D341Med (cell line): ENCODE measurements around the gene SNX25.
"Not testable (repeated sequence)": the region's sequence is repeated elsewhere in the genome, so short reads cannot be mapped to it uniquely, and the experiment has no call there.

ENCODE experiments used
- DNase-seq: peaks from one replicate; pipeline ENCODE4 v3.0.0; 2012; ENCODE audit warnings: low spot score

Gene SNX25

DNA sequence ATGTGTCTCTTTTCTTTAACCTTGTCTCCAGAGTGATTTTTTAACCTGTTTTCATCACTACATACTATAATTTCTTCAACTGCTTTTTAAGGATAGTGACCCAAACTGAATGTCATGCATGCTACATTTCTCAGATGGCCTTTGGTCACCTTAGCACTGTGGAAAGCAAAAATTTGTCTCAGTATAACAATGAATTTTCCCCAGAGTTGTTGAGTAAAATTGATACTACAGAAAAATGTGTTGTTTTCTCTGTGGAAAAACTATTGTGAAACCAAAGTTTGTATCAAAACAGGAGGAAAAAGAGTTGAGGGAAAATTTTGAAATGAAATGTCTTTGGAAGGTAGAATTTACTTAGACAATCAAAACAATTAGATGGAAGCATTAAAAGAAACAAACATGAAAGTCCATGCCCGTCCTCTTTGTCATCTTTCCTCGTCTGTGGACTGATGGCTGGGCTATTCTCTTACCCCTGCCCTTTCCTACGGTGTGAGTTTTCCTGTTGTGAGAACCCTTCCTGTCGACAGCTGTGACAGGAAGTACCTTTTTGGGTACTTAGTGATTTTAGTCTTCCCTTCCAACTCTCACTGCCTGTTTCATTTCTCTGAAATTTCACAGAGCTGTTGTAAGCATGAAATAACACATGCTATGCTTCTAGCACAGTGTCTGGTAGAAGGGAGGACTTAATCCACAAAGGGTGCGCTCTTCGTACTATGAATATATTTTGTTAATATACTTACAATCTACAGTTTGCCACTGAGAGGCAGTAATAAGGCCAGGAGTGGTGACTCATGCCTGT is 135.5 kb downstream of the SNX25 start:
- no peak for DNase-seq

- DNase-seq = no peak
These were observed 137.7 kb downstream of the SNX25 start for GRCh38 chr4:185346975-185347601.

DNA sequence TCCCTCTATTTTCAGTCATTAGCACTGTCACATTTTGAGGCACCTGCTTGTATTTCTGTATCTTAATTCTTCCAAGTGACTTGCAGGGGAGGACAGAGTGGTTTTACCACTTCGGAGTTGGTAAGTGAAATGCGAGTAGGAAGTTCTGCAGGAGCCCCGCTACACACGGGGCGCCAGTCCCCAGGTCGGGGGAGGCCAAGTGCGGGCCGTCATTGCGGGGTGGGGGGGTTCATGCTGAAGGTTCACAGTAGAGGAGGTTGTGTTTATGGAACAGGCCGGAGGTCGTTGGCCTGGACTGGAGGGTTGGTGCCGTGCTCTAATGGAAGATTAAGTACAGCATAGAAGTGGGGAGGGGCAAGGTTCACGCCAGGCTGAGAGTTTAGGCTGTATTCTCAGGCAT is 142.3 kb downstream of the SNX25 start:
- DNase-seq = no peak

DNA sequence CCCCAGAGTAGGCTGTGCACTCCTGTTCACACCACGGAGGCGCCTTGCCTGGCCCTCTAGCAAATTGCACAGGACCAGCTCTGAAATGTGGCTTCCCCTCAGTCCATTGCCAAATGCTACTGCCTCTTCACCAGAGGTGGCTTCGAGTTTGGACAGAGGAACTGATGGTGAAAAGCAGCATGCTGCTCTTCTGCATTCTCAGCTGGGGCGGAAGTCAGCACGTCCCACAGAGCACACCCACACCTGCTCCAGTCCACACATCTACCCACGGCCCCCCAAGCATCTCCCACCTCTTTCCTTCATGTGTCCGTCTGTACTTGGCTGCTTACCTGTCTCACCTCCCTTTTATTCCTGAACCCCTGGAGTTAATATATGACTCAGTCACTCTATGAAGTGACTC is 142.8 kb downstream of the SNX25 start:
- DNase-seq = no peak

DNA sequence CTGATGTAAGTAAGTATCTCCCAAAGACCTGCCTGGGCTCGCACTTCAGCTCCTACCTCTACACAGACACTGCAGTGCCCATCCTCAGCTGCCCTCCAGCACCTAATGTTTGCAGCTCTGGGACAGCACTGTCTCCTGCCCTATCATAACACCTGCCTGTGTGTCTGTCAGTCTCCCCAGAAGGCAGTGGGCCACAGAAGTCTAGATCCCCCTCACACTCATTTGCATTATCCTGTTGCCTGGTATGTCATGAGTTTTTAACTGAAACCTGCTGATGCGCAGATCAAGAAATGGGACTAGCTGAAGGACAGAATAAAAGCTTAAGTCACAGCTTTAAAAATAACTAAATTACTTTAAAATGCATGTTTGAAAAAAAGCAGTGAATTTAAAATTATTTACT is 143.3 kb downstream of the SNX25 start:
- no peak for DNase-seq

DNA sequence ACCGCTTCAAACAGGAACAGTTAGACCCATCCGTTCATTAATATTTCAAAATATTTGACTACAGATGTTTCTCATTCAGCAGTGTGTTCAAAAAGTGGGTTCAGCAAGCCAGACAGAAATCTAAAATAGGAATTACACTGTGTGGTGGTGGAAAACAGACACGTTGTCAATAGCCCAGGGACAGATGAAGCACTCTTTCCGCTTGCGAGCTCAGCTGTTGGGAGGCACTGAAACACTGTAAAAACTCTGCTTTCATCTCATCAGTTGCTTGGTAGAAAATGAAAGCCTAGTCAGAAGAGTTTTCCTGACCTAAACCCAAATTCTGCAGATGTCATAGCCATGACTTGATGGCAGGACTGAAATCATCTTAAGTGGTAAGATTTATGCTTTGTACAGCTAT is 147.8 kb downstream of the SNX25 start:
- DNase-seq = no peak

DNA sequence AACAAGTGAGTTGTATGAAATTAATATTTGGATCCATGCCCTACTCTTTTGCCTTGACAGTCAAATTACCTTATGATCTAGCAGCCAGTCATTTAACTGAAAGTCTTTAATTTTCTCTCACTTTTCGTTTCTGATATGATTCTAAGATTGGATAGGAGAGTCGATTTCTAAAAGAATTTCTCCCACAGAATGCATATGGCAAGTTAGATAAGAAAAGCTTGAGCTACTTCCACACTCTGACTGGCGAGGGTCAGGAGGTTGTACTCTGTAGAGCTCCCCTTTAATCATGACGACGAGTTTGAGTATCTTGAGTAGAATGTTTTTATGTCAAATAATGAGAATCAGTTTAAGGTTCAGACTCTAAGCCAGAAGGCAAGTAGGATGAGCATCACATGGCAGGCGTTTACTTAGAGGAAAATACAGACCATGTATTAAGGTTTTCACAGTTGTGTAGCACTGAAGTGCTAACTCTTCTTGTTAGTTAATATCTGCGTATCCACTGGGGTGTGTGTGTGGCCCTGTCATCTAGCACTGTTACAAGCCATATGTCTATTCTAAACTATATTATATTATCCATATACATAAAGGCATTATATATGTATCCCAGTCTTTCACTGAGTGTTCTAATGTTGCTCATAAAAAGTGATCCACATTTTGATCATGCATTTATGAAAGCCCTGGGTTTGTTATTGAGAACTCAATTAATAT is 148.5 kb downstream of the SNX25 start:
- no peak for DNase-seq

DNA sequence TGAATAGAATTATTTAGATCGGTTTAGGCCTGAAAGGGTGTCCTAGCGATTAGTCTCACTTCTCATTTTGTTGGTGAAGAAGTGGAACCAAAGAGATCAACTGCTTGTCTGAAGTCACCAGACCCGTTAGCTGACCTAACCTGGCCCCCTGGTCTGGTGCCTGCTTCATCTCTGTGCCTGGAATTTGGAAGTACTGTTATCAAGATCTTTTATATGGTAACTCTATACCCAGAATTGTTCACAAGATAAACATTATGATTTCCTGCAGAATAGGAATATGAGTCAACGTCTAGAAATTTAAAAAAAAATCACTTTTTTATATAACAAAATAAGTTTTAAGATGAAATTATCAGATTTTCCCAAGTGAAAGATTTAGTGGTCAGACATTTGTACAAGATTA is 149.1 kb downstream of the SNX25 start:
- DNase-seq = no peak

DNA sequence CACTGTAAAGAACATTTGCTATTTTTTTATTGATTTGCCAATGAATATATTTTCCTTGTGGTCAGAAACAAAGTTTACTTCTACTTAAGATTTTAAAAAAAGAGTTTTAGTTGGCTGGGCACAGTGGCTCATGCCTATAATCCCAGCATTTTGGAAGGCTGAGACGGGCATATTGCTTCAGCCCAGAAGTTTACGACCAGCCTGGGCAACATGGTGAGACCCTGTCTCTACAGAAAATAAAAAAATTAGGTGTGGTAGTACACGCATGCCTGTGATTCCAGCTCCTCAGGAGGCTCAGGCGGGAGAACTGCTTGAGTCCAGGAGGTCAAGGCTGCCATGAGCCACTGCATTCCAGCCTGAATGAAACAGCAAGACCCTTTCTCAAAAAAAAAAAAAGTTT is 149.6 kb downstream of the SNX25 start:
- no peak for DNase-seq

- DNase-seq = no peak
These were observed 150.5 kb downstream of the SNX25 start for GRCh38 chr4:185359767-185360446.

DNA sequence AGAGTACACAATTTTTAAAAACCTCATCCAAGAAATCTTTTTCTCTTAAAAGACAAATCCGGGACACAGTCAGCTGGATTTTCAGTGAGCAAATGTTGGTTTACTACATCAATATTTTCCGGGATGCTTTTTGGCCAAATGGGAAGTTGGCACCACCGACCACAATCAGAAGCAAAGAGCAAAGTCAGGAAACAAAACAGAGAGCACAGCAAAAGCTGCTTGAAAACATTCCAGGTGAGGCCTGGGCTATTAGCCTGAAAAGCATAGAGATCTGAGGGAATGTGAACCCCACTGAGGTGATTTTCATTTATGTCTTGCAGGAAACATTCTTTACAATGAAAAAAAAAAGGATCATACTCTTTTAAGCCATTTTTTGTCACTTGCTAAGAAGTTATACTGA is 152.5 kb downstream of the SNX25 start:
- DNase-seq = no peak

DNA sequence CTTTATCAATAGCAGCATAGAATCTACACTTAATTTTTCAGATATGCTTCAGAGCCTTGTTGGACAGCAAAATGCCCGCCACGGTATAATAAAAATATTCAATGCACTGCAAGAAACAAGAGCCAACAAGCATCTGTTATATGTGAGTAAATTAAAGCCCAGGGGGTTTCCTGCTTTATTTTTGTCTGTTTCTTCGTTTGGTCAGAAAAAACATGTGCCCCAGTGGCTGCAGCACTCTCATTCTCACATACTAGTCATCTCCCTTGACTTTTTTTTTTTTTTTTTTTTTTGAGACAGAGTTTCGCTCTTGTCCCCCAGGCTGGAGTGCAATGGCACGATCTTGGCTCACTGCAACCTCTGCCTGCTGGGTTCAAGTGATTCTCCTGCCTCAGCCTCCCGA is 153.2 kb downstream of the SNX25 start:
- not testable (repeated sequence) for DNase-seq

DNA sequence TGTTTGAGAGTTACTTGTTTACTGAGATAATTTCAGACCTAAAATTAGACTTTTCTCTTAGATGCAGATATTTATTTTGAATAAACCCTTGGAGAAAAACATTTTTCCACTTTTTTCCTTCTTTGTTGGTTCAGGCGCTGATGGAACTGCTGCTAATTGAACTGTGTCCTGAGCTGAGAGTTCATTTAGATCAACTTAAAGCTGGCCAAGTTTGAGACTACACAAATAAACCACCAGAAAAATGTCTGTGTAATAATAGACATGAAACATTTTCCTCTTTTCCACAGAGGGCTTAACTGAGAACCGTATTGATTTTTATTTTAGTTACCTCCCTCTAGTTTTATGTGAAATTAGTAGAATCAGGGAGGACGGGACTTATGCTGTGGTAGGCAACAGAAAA is 153.9 kb downstream of the SNX25 start:
- no peak for DNase-seq

DNA sequence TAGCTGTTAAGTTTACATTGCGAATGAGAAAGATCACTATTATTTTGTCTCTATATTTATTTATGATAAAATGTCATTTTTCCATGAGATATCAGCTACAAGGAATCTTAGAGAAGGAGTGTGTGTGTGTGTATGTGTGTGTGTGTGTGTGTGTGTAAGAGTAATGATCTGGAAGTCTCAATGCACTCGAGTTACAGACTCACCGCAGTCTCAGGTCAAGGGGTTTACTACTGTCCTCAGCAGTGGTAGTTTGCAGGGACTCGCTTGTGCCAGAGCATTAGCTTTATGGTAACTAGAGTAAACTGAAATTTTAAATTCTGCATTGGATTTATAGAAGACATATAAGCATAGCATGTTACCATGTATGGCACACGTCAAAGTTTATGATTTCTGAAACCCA is 155.5 kb downstream of the SNX25 start:
- DNase-seq = no peak

- no peak for DNase-seq
These were observed 160.3 kb downstream of the SNX25 start for GRCh38 chr4:185369731-185370130.

- DNase-seq = no peak
These were observed 161.0 kb downstream of the SNX25 start for GRCh38 chr4:185370268-185370949.

DNA sequence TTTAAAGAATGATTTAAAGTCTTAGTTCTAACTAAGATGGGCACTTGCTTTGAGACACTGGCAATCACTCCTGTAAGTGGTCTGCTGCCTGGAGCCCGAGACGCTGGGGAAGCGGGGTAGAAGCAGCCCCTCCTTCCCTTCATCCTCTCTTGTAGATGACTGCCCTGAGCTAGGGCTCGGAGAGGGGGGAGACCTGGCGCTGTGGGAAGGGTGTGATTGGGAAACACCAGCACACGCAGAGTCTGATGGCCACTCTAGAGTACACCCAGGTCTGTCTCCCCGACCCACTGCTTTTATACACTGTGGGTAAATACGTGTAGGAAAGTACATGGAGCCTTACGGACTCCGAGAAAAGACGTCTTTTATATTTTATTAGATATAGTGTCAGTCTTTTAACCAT is 162.3 kb downstream of the SNX25 start:
- DNase-seq = no peak

DNA sequence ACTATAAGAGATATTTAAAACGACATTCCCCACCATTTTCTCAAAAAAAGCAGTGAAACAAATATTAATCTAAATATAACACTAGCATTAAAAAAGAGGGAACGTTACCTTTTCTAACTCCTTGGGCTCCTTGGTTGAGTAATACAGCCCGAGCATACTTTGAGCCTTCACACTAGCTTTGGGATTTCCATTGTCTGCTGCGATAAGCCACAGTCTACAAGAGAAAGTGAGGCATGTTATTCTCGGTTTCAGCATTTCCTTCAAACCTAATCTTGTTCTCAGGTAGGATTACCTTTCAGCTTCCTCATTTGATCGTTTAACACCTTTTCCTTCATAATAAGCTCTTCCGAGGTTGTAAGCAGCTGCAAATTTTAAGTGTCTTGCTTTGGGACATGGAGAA is 164.6 kb downstream of the SNX25 start:
- DNase-seq = no peak

DNA sequence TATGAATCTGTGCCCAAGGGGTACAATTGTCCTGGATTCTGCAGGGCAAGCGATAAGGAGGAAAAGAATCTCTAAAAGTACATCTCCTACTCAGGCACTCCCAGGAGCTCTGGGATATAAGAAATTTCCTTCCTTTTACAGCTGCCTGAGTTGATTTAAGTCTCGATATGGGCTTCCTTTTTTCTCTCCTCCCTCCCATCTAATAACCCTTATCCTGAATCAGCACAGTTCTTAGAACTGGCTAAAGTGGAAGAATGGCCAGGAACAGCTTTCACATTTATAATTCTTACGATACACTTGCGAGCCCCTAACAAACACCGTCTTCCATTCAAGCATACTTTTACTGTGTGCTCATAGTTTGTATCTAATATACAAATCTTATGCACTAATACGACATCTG is 165.2 kb downstream of the SNX25 start:
- no peak for DNase-seq

DNA sequence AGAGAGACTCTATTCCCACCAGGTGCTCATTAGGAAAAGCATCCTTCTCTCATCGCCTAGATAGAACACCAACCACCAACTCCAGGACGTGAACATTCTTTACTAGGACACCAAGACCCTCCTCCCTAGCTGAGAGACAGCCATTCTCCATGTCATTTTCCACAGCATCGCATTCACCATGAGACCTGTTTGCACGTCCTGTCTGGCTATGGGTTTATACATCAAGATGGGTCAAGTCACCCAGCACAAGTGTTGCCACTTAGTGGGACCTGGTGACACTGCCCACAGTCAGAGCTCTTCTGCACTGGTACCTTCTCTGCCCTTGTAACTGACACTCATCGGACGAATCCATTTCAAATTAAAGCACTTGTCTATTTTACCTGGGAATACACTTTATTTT is 168.9 kb downstream of the SNX25 start:
- DNase-seq = no peak

DNA sequence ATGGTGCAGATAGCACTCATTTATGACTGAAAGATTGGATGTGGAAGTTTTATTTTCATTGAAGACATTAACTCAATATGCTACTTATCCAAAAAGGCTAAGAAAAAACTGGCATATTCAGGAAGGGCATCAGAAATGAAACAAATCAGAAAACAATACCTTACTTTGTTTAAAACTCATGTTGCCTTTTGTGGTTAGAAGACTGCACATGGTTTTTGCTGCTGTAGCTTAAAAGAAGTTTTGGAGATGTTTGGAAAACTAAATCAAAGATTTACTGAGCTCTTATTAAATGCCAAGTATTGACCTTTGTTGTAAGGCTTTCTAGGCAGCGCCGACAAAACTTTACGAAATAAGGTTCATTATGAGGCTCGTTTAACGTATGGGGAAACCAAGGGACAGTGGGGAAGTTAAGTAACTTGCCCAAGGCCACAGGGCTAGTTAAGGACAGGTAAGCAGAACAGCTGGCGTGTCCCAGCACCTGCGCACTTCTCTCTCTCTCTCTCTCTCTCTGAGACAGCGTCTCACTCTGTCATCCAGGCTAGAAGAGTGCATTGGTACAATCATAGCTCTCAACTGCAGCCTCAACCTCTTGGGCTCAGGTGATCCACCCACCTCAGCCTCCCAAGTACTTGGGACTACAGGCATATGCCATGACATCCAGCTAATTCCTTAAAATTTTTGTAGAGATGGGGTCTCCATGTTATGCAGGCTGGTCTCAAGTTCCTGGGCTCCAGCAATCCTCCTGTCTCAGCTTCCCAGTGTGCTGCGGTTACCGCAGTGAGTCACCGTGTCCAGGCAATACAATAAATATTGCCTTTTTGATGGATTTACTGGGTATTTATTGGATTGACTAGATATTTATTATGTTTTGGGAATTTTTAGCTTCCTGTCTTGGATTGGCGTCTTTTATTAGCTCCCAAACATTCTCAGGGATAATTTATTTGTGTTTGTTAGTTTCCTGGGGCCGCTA is 170.2 kb downstream of the SNX25 start:
- no peak for DNase-seq
